GM21390 (cell line): Measurements from ENCODE around the gene BLTP3A.

Source experiments
- ATAC-seq: cut with Tn5 transposase; IDR thresholded peaks from one replicate; pipeline ENCODE4 v1.9.1; 2021; ENCODE audit not compliant: unreplicated experiment

Gene BLTP3A

GRCh38 chr6:34829137-34829536 is 37.3 kb downstream of the BLTP3A start:
- ATAC-seq = no peak

- ATAC-seq = no peak
Observed at GRCh38 chr6:34832942-34833341, 41.1 kb downstream of the BLTP3A start.

- ATAC-seq = no peak
Observed at GRCh38 chr6:34834789-34835518, 43.1 kb downstream of the BLTP3A start.

- no peak for ATAC-seq
Observed at GRCh38 chr6:34836008-34836407, 44.1 kb downstream of the BLTP3A start.

- no peak for ATAC-seq
Observed at GRCh38 chr6:34836451-34836850, 44.6 kb downstream of the BLTP3A start.

GRCh38 chr6:34837528-34837927 is 45.6 kb downstream of the BLTP3A start:
- ATAC-seq = no peak

GRCh38 chr6:34839666-34840352 is 47.9 kb downstream of the BLTP3A start:
- ATAC-seq = no peak
